ENCODE data around the gene MYH15. TPM values are rescaled to one million over a fixed set of nuclear protein-coding genes. Genes with fewer than 3 reads are reported as not detected.

The MYH15 gene
- total and polyA plus RNA-seq, 2 of the 8 experiments (the other 6 are each of a cell fraction or from before 2014, with no cell fraction given): under 0.01 TPM; not detected in 1

GRCh38 chr3:108495717-108496116 lies 14.7 kb downstream of the MYH15 start:
- no peak overlapping the region for H3K14ac ChIP-seq (ENCODE audit: insufficient read length)
- H4K8ac ChIP-seq (ENCODE audit: extremely low read depth, insufficient read depth, low read length): no peak overlapping the region
- H2BK12ac ChIP-seq (ENCODE audit: low read depth, low read length): no peak overlapping the region
- CTCF ChIA-PET (ENCODE audit: partially characterized antibody): interaction anchor here (0.6 to 7.6 kb wide), 6 partner anchors 10 to 1066 kb away, joined by 3 to 91 read pairs (median 3); no protein-coding TSS in a partner anchor
- no peak overlapping the region for H4K5ac ChIP-seq (ENCODE audit: insufficient read length, low read depth, low read length)
- WGBS, 2 experiments (ENCODE audit: extremely low coverage in 1 of 2, insufficient coverage in 1 of 2, insufficient read length in 1 of 2, insufficient replicate concordance in 2 of 2, low coverage in 1 of 2, low lambda C conversion rate in 2 of 2, missing lambda C conversion rate in 1 of 2): 82% methylated on average over 6 of the region's 6 CpGs; no CpG with 5 or more reads in 1 of the 2 experiments
- H3K23me2 ChIP-seq (ENCODE audit: low read depth, low read length): no peaks in the 10 kb centered on the region
- no peak overlapping the region for H3K18ac ChIP-seq (ENCODE audit: extremely low read depth, low read length)
- DNase-seq (ENCODE audit: low read depth in 1 of 2, low spot score in 2 of 2) (no peak), FAIRE-seq (no peak)
- H3K9me3 ChIP-seq (ENCODE audit: insufficient read depth in 2 of 2, low read depth in 1 of 2, low read length in 1 of 2): no peaks in the 10 kb centered on the region
- H4K20me1 ChIP-seq (replicated peaks in 1 of 2; ENCODE audit: control insufficient read depth in 1 of 2, insufficient read depth in 2 of 2, low read length in 2 of 2): no peaks in the 10 kb centered on the region
- H3K4me2 ChIP-seq (ENCODE audit: insufficient read depth in 1 of 2, low read depth in 2 of 2, low read length in 2 of 2): no peak overlapping the region
- H2AFZ ChIP-seq (ENCODE audit: low read length): no peak overlapping the region
- no peak overlapping the region for H3K9ac ChIP-seq (replicated peaks in 1 of 4; ENCODE audit: extremely low read depth in 1 of 4, low read depth in 3 of 4, low read length in 3 of 4)
- no peaks in the 10 kb centered on the region for H3K36me3 ChIP-seq (ENCODE audit: control insufficient read depth in 2 of 4, insufficient read depth in 4 of 4, low read length in 3 of 4)
- H3K27ac ChIP-seq (ENCODE audit: low read depth, low read length): no peak overlapping the region
- no peak overlapping the region for H2BK20ac ChIP-seq (ENCODE audit: low read length)
- no peaks in the 10 kb centered on the region for H3K4me1 ChIP-seq (replicated peaks in 1 of 4; ENCODE audit: control insufficient read depth in 3 of 4, insufficient read depth in 4 of 4, low read length in 3 of 4)
- H3K56ac ChIP-seq (replicated peaks; ENCODE audit: insufficient read length, low read depth, low read length): no peak overlapping the region
- no peak overlapping the region for H2AK5ac ChIP-seq (ENCODE audit: low read depth, low read length)
- H3K79me2 ChIP-seq (ENCODE audit: control insufficient read depth in 1 of 2, insufficient read depth in 2 of 2, low read length in 2 of 2): no peaks in the 10 kb centered on the region
- H3K4me3 ChIP-seq (ENCODE audit: extremely low read depth in 1 of 4, insufficient read depth in 2 of 4, low read depth in 3 of 4, low read length in 4 of 4): no peak overlapping the region
- H3K23ac ChIP-seq (ENCODE audit: insufficient read length): no peak overlapping the region
- POLR2A ChIA-PET (ENCODE audit: partially characterized antibody): interaction anchor here (0.5 kb wide), 1 partner anchor 8 kb away, joined by 3 read pairs; no protein-coding TSS in a partner anchor
- no peak overlapping the region for H2BK120ac ChIP-seq (replicated peaks; ENCODE audit: low read depth, low read length)
- no peak overlapping the region for H2BK5ac ChIP-seq (ENCODE audit: low read depth, low read length)
- no peaks in the 10 kb centered on the region for H3K79me1 ChIP-seq (ENCODE audit: low read depth, low read length)
- no peak overlapping the region for H4K91ac ChIP-seq (replicated peaks; ENCODE audit: insufficient read length, low read length)
- no peak overlapping the region for H2BK15ac ChIP-seq (ENCODE audit: low read length)
- H3K27me3 ChIP-seq (replicated peaks in 1 of 4; ENCODE audit: control insufficient read depth in 3 of 4, extremely low read depth in 1 of 4, insufficient read depth in 3 of 4, low read length in 3 of 4): no peaks in the 10 kb centered on the region
- no peak overlapping the region for H3K4ac ChIP-seq (replicated peaks; ENCODE audit: insufficient read length, low read depth, low read length)
- TF ChIP-seq JUND (IDR thresholded peaks at IDR 0.05; ENCODE audit: low read length): no peak
- no peak for TF ChIP-seq YY1 (IDR thresholded peaks at IDR 0.05; ENCODE audit: low read depth, low read length)
- no peak for TF ChIP-seq NRF1 (IDR thresholded peaks at IDR 0.05; ENCODE audit: low read depth, low read length)
- TF ChIP-seq MAFK (IDR thresholded peaks at IDR 0.05; ENCODE audit: low read depth, low read length): no peak
- no peak for TF ChIP-seq BACH1 (IDR thresholded peaks at IDR 0.05; ENCODE audit: low read length)
- no peak for TF ChIP-seq RAD21 (IDR thresholded peaks at IDR 0.05 in 1 of 2, conservative IDR thresholded peaks at IDR 0.05 in 1 of 2; ENCODE audit: low read depth in 2 of 2, low read length in 2 of 2)
- no peak for TF ChIP-seq CTCF (IDR thresholded peaks at IDR 0.05; ENCODE audit: control extremely low read depth in 1 of 3, insufficient read depth in 1 of 3, low read depth in 1 of 3, low read length in 3 of 3)
- TF ChIP-seq PHF8 (conservative IDR thresholded peaks at IDR 0.05; ENCODE audit: low read depth, low read length): no peak
- TF ChIP-seq NANOG (IDR thresholded peaks at IDR 0.05; ENCODE audit: insufficient read depth, low read depth, low read length, poor library complexity, severe bottlenecking): no peak
- no peak for TF ChIP-seq POU5F1 (IDR thresholded peaks at IDR 0.05; ENCODE audit: low read depth, low read length)
- no peak for TF ChIP-seq SP1 (IDR thresholded peaks at IDR 0.05; ENCODE audit: low read depth, low read length)
- no peak for TF ChIP-seq POLR2A (IDR thresholded peaks at IDR 0.05; ENCODE audit: control extremely low read depth in 1 of 2, low read depth in 2 of 2, low read length in 2 of 2)
- no peak for TF ChIP-seq ASH2L (IDR thresholded peaks at IDR 0.05; ENCODE audit: low read length)
